Liver (tissue), 9 donors: ENCODE results near the gene WWOX. TPM values are rescaled to one million over a fixed set of nuclear protein-coding genes. Genes with fewer than 3 reads are reported as not detected.

Experiments
- DNase-seq: peaks from one replicate; pipeline ENCODE4 v3.0.0-alpha.2; 2017; ENCODE audit warnings: low spot score
- H3K27ac ChIP-seq, 2 donors: one replicate each; pipeline ENCODE4 v1.7.0; 2013; ENCODE audit warnings: inconsistent platforms in 2 of 2, low read length in 2 of 2, control low read depth in 1 of 2, low read depth in 1 of 2, mild to moderate bottlenecking in 1 of 2
- H3K27me3 ChIP-seq, 4 donors: one replicate each; pipeline versions ENCODE4 v1.6.1 to v1.7.0; 2013; ENCODE audit warnings: low read length in 3 of 4, inconsistent platforms in 1 of 4, mild to moderate bottlenecking in 1 of 4, moderate library complexity in 1 of 4; ENCODE audit not compliant: control insufficient read depth in 4 of 4, insufficient read depth in 4 of 4
- H3K36me3 ChIP-seq, 4 donors: one replicate each; pipeline versions ENCODE4 v1.6.1 to v1.7.0; 2013; ENCODE audit warnings: low read length in 3 of 4, mild to moderate bottlenecking in 3 of 4, low read depth in 1 of 4, moderate library complexity in 1 of 4; ENCODE audit not compliant: control insufficient read depth in 4 of 4, insufficient read depth in 3 of 4
- H3K4me1 ChIP-seq, 4 donors: one replicate each; pipeline versions ENCODE4 v1.6.1 to v1.7.0; 2013; ENCODE audit warnings: low read length in 3 of 4, mild to moderate bottlenecking in 3 of 4, moderate library complexity in 1 of 4; ENCODE audit not compliant: control insufficient read depth in 4 of 4, insufficient read depth in 4 of 4
- H3K4me3 ChIP-seq, 3 donors: one replicate each; pipeline versions ENCODE4 v1.6.1 to v1.7.0; 2013; ENCODE audit warnings: low read length in 3 of 3, control low read depth in 1 of 3, low read depth in 1 of 3, mild to moderate bottlenecking in 1 of 3
- H3K9ac ChIP-seq, 2 donors: one replicate each; pipeline ENCODE4 v1.7.0; 2013; ENCODE audit warnings: low read length in 2 of 2, mild to moderate bottlenecking in 2 of 2, moderate library complexity in 2 of 2, control low read depth in 1 of 2, low read depth in 1 of 2
- H3K9me3 ChIP-seq, 4 donors: one replicate each; pipeline versions ENCODE4 v1.6.1 to v1.7.0; 2013; ENCODE audit warnings: low read length in 3 of 4; ENCODE audit not compliant: control insufficient read depth in 4 of 4
- ATF3 ChIP-seq: IDR thresholded peaks from 2 replicates; pipeline ENCODE4 v1.6.1; 2016; ENCODE audit warnings: antibody characterized with exemption
- EGR1 ChIP-seq, 2 donors: IDR thresholded peaks; 2 replicates each; pipeline ENCODE4 v1.6.1; 2016 to 2018; ENCODE audit warnings: antibody characterized with exemption in 2 of 2, low read depth in 2 of 2
- FOXA1 ChIP-seq: IDR thresholded peaks from 2 replicates; pipeline ENCODE4 v1.6.1; 2016; ENCODE audit warnings: antibody characterized with exemption
- FOXA2 ChIP-seq: IDR thresholded peaks from 2 replicates; pipeline ENCODE4 v1.6.1; 2016; ENCODE audit warnings: antibody characterized with exemption
- GABPA ChIP-seq, 2 donors: IDR thresholded peaks in 1 of 2; conservative IDR thresholded peaks in 1 of 2; 2 replicates each; pipeline ENCODE4 v1.6.1; 2016; ENCODE audit warnings: antibody characterized with exemption in 2 of 2, mild to moderate bottlenecking in 1 of 2, moderate library complexity in 1 of 2
- HNF4A ChIP-seq, 2 donors: conservative IDR thresholded peaks; 2 replicates each; pipeline ENCODE4 v1.6.1; 2016; ENCODE audit warnings: antibody characterized with exemption in 2 of 2, mild to moderate bottlenecking in 2 of 2
- HNF4G ChIP-seq: IDR thresholded peaks from 2 replicates; pipeline ENCODE4 v1.6.1; 2016; ENCODE audit warnings: antibody characterized with exemption
- JUND ChIP-seq, 2 donors: IDR thresholded peaks; 2 replicates each; pipeline ENCODE4 v1.6.1; 2016; ENCODE audit warnings: antibody characterized with exemption in 2 of 2
- MAX ChIP-seq: IDR thresholded peaks from 2 replicates; pipeline ENCODE4 v1.6.1; 2016; ENCODE audit warnings: antibody characterized with exemption
- NR2F2 ChIP-seq: IDR thresholded peaks from 2 replicates; pipeline ENCODE4 v1.6.1; 2016; ENCODE audit warnings: antibody characterized with exemption
- RAD21 ChIP-seq, 2 donors: IDR thresholded peaks; 2 replicates each; pipeline ENCODE4 v1.6.1; 2016; ENCODE audit warnings: antibody characterized with exemption in 2 of 2, mild to moderate bottlenecking in 2 of 2
- RXRA ChIP-seq, 2 donors: IDR thresholded peaks; 2 replicates each; pipeline ENCODE4 v1.6.1; 2017 to 2018; ENCODE audit warnings: antibody characterized with exemption in 2 of 2, mild to moderate bottlenecking in 1 of 2
- SP1 ChIP-seq: IDR thresholded peaks from 2 replicates; pipeline ENCODE4 v1.6.1; 2018; ENCODE audit warnings: antibody characterized with exemption, mild to moderate bottlenecking
- TAF1 ChIP-seq: conservative IDR thresholded peaks from 2 replicates; pipeline ENCODE4 v1.6.1; 2016; ENCODE audit warnings: antibody characterized with exemption, mild to moderate bottlenecking
- YY1 ChIP-seq: IDR thresholded peaks from 2 replicates; pipeline ENCODE4 v1.6.1; 2016; ENCODE audit warnings: antibody characterized with exemption, mild to moderate bottlenecking
- WGBS: extraction: QIAGEN DNeasy Blood & Tissue Kit; methylation state at CpG from one replicate; pipeline ENCODE4 v1.1.7; 2013; 5-methylcytosine and 5-hydroxymethylcytosine counted together
- polyA plus RNA-seq, 2 donors: library from polyadenylated mRNA; stranded (reverse) in 1 of 2; unstranded in 1 of 2; fragments of 200-250 nt in 1 of 2; fragments of >200 nt in 1 of 2; fragmentation: Nextera tagmentation in 1 of 2; extraction: Ambion mirVana in 1 of 2; gene quantifications; one replicate each; pipeline versions ENCODE4 v1.2.1 to v1.2.3, GENCODE V29; 2013 to 2015
- total RNA-seq, 2 donors: library from RNA; depleted of rRNA; stranded (reverse); fragments of >200 nt; gene quantifications; one replicate each; pipeline ENCODE4 v1.2.3, GENCODE V29; 2014
- TF ChIP-seq, protein P1 (sequence below): fragments of 150-350 bp; IDR thresholded peaks from 2 replicates; pipeline ENCODE4 v1.5.1; 2017; ENCODE audit warnings: improper control_type of control experiment, low read depth, low read length; ENCODE audit not compliant: missing input control
- TF ChIP-seq, protein P2 (sequence below): IDR thresholded peaks from 2 replicates; pipeline ENCODE4 v1.6.1; 2016; ENCODE audit warnings: antibody characterized with exemption, mild to moderate bottlenecking
- TF ChIP-seq, protein P3 (sequence below): IDR thresholded peaks from 2 replicates; pipeline ENCODE4 v1.6.1; 2016; ENCODE audit warnings: antibody characterized with exemption
- donor health status: healthy.
- donor health status: healthy.
- donor health status: healthy.
- donor health status: healthy.
- donor health status: healthy.

WWOX gene
- total and polyA plus RNA-seq, 4 donors: 9.8 to 46.0 (median 15.3) TPM

GRCh38 chr16:78072275-78072674 is 27.2 kb upstream of the WWOX start:
- TF ChIP-seq RAD21 (IDR thresholded peaks at IDR 0.05): no peak
- no peak for TF ChIP-seq FOXA1
- no peak for TF ChIP-seq RXRA (IDR thresholded peaks at IDR 0.05)
- TF ChIP-seq, protein P1, sequence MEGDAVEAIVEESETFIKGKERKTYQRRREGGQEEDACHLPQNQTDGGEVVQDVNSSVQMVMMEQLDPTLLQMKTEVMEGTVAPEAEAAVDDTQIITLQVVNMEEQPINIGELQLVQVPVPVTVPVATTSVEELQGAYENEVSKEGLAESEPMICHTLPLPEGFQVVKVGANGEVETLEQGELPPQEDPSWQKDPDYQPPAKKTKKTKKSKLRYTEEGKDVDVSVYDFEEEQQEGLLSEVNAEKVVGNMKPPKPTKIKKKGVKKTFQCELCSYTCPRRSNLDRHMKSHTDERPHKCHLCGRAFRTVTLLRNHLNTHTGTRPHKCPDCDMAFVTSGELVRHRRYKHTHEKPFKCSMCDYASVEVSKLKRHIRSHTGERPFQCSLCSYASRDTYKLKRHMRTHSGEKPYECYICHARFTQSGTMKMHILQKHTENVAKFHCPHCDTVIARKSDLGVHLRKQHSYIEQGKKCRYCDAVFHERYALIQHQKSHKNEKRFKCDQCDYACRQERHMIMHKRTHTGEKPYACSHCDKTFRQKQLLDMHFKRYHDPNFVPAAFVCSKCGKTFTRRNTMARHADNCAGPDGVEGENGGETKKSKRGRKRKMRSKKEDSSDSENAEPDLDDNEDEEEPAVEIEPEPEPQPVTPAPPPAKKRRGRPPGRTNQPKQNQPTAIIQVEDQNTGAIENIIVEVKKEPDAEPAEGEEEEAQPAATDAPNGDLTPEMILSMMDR: no peak
- no peak for TF ChIP-seq ATF3
- no peak for TF ChIP-seq HNF4A (conservative IDR thresholded peaks at IDR 0.05)
- TF ChIP-seq, protein P2, sequence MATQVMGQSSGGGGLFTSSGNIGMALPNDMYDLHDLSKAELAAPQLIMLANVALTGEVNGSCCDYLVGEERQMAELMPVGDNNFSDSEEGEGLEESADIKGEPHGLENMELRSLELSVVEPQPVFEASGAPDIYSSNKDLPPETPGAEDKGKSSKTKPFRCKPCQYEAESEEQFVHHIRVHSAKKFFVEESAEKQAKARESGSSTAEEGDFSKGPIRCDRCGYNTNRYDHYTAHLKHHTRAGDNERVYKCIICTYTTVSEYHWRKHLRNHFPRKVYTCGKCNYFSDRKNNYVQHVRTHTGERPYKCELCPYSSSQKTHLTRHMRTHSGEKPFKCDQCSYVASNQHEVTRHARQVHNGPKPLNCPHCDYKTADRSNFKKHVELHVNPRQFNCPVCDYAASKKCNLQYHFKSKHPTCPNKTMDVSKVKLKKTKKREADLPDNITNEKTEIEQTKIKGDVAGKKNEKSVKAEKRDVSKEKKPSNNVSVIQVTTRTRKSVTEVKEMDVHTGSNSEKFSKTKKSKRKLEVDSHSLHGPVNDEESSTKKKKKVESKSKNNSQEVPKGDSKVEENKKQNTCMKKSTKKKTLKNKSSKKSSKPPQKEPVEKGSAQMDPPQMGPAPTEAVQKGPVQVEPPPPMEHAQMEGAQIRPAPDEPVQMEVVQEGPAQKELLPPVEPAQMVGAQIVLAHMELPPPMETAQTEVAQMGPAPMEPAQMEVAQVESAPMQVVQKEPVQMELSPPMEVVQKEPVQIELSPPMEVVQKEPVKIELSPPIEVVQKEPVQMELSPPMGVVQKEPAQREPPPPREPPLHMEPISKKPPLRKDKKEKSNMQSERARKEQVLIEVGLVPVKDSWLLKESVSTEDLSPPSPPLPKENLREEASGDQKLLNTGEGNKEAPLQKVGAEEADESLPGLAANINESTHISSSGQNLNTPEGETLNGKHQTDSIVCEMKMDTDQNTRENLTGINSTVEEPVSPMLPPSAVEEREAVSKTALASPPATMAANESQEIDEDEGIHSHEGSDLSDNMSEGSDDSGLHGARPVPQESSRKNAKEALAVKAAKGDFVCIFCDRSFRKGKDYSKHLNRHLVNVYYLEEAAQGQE: no peak
- Histone ChIP-seq H3K27me3 (peaks cover 0 to 3% (median 0%) of the 10 kb centered on the region in 4 donors), H3K36me3 (no peaks in the 10 kb centered on the region), H3K4me3 (no peak overlapping the region), H3K9ac (no peak overlapping the region), H3K27ac (no peak overlapping the region), H3K9me3 (no peaks in the 10 kb centered on the region), H3K4me1 (no peaks in the 10 kb centered on the region)
- WGBS: 15% methylated on average over 5 of the region's 5 CpGs
- no peak for DNase-seq

DNA sequence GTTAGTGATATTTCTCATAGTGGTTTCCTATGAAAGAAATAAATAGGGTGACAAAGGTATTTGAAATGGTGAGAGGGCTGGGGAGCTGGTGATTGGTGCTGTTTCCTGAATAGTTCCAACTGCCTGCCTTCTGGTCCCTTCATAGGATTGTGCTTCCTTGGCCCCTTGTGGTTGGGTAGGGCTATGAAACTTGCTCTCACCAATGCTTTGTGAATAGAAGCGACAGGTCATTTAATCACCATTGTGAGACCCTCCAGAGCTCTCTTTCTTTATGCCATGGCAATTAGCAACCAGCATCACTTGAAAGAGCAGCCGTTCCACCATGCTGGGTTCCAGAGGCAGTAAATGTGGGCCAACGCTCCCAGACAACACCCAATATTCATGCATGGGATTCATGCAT is 23.7 kb upstream of the WWOX start:
- no peaks in the 10 kb centered on the region for H3K36me3 ChIP-seq
- no peaks in the 10 kb centered on the region for H3K9me3 ChIP-seq
- no peak overlapping the region for H3K4me3 ChIP-seq
- TF ChIP-seq, protein P3, sequence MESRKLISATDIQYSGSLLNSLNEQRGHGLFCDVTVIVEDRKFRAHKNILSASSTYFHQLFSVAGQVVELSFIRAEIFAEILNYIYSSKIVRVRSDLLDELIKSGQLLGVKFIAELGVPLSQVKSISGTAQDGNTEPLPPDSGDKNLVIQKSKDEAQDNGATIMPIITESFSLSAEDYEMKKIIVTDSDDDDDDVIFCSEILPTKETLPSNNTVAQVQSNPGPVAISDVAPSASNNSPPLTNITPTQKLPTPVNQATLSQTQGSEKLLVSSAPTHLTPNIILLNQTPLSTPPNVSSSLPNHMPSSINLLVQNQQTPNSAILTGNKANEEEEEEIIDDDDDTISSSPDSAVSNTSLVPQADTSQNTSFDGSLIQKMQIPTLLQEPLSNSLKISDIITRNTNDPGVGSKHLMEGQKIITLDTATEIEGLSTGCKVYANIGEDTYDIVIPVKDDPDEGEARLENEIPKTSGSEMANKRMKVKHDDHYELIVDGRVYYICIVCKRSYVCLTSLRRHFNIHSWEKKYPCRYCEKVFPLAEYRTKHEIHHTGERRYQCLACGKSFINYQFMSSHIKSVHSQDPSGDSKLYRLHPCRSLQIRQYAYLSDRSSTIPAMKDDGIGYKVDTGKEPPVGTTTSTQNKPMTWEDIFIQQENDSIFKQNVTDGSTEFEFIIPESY: no peak
- TF ChIP-seq FOXA2: no peak
- TF ChIP-seq HNF4G: no peak
- no peak for TF ChIP-seq JUND (IDR thresholded peaks at IDR 0.05)
- TF ChIP-seq FOXA1: no peak
- no peak for TF ChIP-seq RAD21 (IDR thresholded peaks at IDR 0.05)
- no peak for TF ChIP-seq RXRA (IDR thresholded peaks at IDR 0.05)
- TF ChIP-seq, protein P1: no peak
- no peak for TF ChIP-seq TAF1
- TF ChIP-seq, protein P2: no peak
- no peak for TF ChIP-seq ATF3
- TF ChIP-seq SP1: no peak
- TF ChIP-seq GABPA (IDR thresholded peaks at IDR 0.05 in 1 of 2, conservative IDR thresholded peaks at IDR 0.05 in 1 of 2): no peak
- TF ChIP-seq HNF4A (conservative IDR thresholded peaks at IDR 0.05): no peak
- no peak for TF ChIP-seq EGR1 (IDR thresholded peaks at IDR 0.05; ENCODE audit: low read depth in 2 of 2)
- TF ChIP-seq NR2F2: no peak
- no peak for TF ChIP-seq MAX
- no peak for TF ChIP-seq YY1
- no peak overlapping the region for H3K27ac ChIP-seq
- DNase-seq: no peak
- H3K9ac ChIP-seq: no peak overlapping the region
- no peaks in the 10 kb centered on the region for H3K4me1 ChIP-seq
- 88% methylated on average over 3 of the region's 3 CpGs for WGBS
- H3K27me3 ChIP-seq: no peaks in the 10 kb centered on the region
